MM.1S (cell line): ENCODE measurements around the gene ITGA6.

Experiments used
- DNase-seq: peaks from one replicate; pipeline ENCODE4 v3.0.0-alpha.2; 2015
- H2AFZ ChIP-seq: fragments of 300-600 bp; sonication (generic); 2 replicates; pipeline ENCODE4 v1.6.0; 2016; ENCODE audit warnings: antibody characterized with exemption, low read length
- H3F3A ChIP-seq: fragments of 300-600 bp; sonication (generic); 2 replicates; pipeline ENCODE4 v1.6.1; 2016; ENCODE audit warnings: mild to moderate bottlenecking, antibody characterized with exemption, low read length, moderate library complexity, mixed read lengths; ENCODE audit not compliant: insufficient read depth
- H3K27ac ChIP-seq: fragments of 300-600 bp; sonication (generic); 2 replicates; pipeline ENCODE4 v1.5.1; 2016; ENCODE audit warnings: mild to moderate bottlenecking, low read length
- H3K27me3 ChIP-seq: fragments of 300-600 bp; sonication (generic); replicated peaks from 2 replicates; pipeline ENCODE4 v1.6.0; 2016; ENCODE audit warnings: low read length; ENCODE audit not compliant: insufficient read depth
- H3K36me3 ChIP-seq: fragments of 300-600 bp; sonication (generic); replicated peaks from 2 replicates; pipeline ENCODE4 v1.6.1; 2016; ENCODE audit warnings: mild to moderate bottlenecking, low read length, mixed read lengths; ENCODE audit not compliant: insufficient read depth
- H3K4me1 ChIP-seq: fragments of 300-600 bp; sonication (generic); 2 replicates; pipeline ENCODE4 v1.6.1; 2016; ENCODE audit warnings: low read length, mixed read lengths
- H3K4me2 ChIP-seq: fragments of 300-600 bp; sonication (generic); 2 replicates; pipeline ENCODE4 v1.6.0; 2016; ENCODE audit warnings: low read depth, low read length
- H3K4me3 ChIP-seq: fragments of 300-600 bp; sonication (generic); 2 replicates; pipeline ENCODE4 v1.5.1; 2016; ENCODE audit warnings: low read length, mixed read lengths
- H3K79me2 ChIP-seq: fragments of 300-600 bp; sonication (generic); 2 replicates; pipeline ENCODE4 v1.6.1; 2016; ENCODE audit warnings: mixed run types, low read length, mixed read lengths
- H3K9ac ChIP-seq: fragments of 300-600 bp; sonication (generic); 2 replicates; pipeline ENCODE4 v1.6.1; 2016; ENCODE audit warnings: low read length, mixed read lengths
- H3K9me2 ChIP-seq: fragments of 300-600 bp; sonication (generic); replicated peaks from 2 replicates; pipeline ENCODE4 v1.6.1; 2016; ENCODE audit warnings: mild to moderate bottlenecking, low read length, mixed read lengths; ENCODE audit not compliant: insufficient read depth
- H3K9me3 ChIP-seq: fragments of 300-600 bp; sonication (generic); replicated peaks from 2 replicates; pipeline ENCODE4 v1.6.1; 2016; ENCODE audit warnings: mild to moderate bottlenecking, low read length, mixed read lengths; ENCODE audit not compliant: insufficient read depth
- H4K20me1 ChIP-seq: fragments of 300-600 bp; sonication (generic); 2 replicates; pipeline ENCODE4 v1.6.1; 2016; ENCODE audit warnings: mild to moderate bottlenecking, low read length, moderate library complexity, mixed read lengths; ENCODE audit not compliant: insufficient read depth
- CTCF ChIP-seq: fragments of 300-600 bp; sonication (generic); IDR thresholded peaks from 2 replicates; pipeline ENCODE4 v1.5.1; 2016; ENCODE audit warnings: antibody characterized with exemption, low read length, mixed read lengths
- EZH2 ChIP-seq: fragments of 300-600 bp; sonication (generic); optimal IDR thresholded peaks from 2 replicates; pipeline ENCODE3; 2017; ENCODE audit warnings: low read depth, mild to moderate bottlenecking, antibody characterized with exemption, low read length, mixed read lengths
- EZH2phosphoT487 ChIP-seq: fragments of 300-600 bp; sonication (generic); IDR thresholded peaks from 2 replicates; pipeline ENCODE4 v1.6.1; 2018; ENCODE audit warnings: antibody characterized with exemption, low read length

Gene ITGA6

DNA sequence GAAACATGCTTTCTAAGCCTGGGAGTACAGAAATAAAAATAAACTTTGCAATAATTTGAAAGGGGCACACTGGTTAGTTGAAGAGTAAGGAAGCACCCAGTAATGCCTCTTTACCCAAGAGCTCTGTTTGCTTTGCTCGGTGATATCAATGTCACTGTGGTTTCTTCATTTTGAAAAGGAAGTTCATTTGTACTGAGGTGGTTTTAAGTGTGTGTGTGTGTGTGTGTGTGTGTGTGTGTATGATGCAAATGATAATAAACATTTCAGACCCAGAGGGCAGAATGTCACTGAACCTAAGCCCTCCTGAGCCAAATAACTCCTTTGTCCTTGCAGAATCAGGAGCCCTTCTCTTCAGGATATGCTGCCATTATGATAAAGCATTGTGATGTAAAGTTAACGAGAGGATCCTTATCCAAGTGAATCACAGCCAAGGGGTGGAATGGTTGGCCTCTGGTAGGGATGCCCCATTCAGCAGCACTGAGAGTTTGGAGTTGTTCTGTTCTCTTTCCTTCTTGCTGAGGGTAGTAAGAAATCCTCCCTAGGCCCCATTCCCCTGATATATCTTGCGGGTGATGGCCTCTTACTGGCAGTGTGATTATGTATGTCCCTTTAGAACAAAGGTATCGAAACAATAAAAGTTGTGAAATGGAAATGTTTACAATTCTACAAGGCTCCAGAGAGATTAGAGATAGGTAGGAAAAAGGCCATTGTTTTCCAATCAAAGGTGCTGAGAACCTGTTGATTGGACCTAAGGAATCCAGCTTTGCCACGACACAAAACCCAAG, 7.6 kb downstream of the ITGA6 start:
- Histone ChIP-seq H3K79me2 (no peaks in the 10 kb centered on the region), H3K27me3 (peaks cover 11% of the 10 kb centered on the region), H3F3A (peaks cover 6% of the 10 kb centered on the region; the same call in 1 of the 2 replicates), H3K4me1 (peaks cover 20% of the 10 kb centered on the region), H3K36me3 (no peaks in the 10 kb centered on the region), H3K9ac (no peak overlapping the region), H3K9me2 (no peaks in the 10 kb centered on the region), H4K20me1 (no peaks in the 10 kb centered on the region), H3K27ac (no peak overlapping the region), H3K9me3 (no peaks in the 10 kb centered on the region), H3K4me3 (no peak overlapping the region), H3K4me2 (no peak overlapping the region), H2AFZ (no peak overlapping the region)
- TF ChIP-seq EZH2phosphoT487 (no peak), EZH2 (no peak), CTCF (no peak)
- peak; percentile 19 for DNase-seq

GRCh38 chr2:172435606-172435911, 8.2 kb downstream of the ITGA6 start:
- Histone ChIP-seq H3K9me2 (no peaks in the 10 kb centered on the region), H3K4me2 (no peak overlapping the region), H3K27me3 (peaks cover 11% of the 10 kb centered on the region), H2AFZ (no peak overlapping the region), H3K36me3 (no peaks in the 10 kb centered on the region), H4K20me1 (no peaks in the 10 kb centered on the region), H3F3A (peaks cover 9% of the 10 kb centered on the region; the same call in 1 of the 2 replicates), H3K4me1 (peaks cover 24% of the 10 kb centered on the region), H3K9me3 (no peaks in the 10 kb centered on the region), H3K9ac (no peak overlapping the region), H3K4me3 (no peak overlapping the region), H3K79me2 (no peaks in the 10 kb centered on the region), H3K27ac (no peak overlapping the region)
- TF ChIP-seq CTCF (no peak), EZH2phosphoT487 (no peak), EZH2 (no peak)
- no peak for DNase-seq

GRCh38 chr2:172436889-172437288, 9.5 kb downstream of the ITGA6 start:
- Histone ChIP-seq H3K9ac (no peak overlapping the region), H4K20me1 (no peaks in the 10 kb centered on the region), H2AFZ (no peak overlapping the region), H3K79me2 (no peaks in the 10 kb centered on the region), H3K4me3 (no peak overlapping the region), H3K4me1 (peaks cover 35% of the 10 kb centered on the region), H3K9me3 (no peaks in the 10 kb centered on the region), H3K9me2 (no peaks in the 10 kb centered on the region), H3K27ac (no peak overlapping the region), H3K27me3 (peaks cover 11% of the 10 kb centered on the region), H3K4me2 (no peak overlapping the region), H3F3A (peaks cover 21% of the 10 kb centered on the region), H3K36me3 (no peaks in the 10 kb centered on the region)
- DNase-seq: no peak
- no peak for TF ChIP-seq CTCF
- TF ChIP-seq EZH2: no peak
- TF ChIP-seq EZH2phosphoT487: no peak
